SW 1271 (cell line): ENCODE data around the gene NOL4L.
"Not testable (repeated sequence)": the region's sequence is repeated elsewhere in the genome, so short reads cannot be mapped to it uniquely, and the experiment has no call there.

ENCODE experiments used
- DNase-seq, 2 experiments: peaks; one replicate each; lab custom pipeline; 2025; lab: John Stamatoyannopoulos, UW

NOL4L gene

DNA sequence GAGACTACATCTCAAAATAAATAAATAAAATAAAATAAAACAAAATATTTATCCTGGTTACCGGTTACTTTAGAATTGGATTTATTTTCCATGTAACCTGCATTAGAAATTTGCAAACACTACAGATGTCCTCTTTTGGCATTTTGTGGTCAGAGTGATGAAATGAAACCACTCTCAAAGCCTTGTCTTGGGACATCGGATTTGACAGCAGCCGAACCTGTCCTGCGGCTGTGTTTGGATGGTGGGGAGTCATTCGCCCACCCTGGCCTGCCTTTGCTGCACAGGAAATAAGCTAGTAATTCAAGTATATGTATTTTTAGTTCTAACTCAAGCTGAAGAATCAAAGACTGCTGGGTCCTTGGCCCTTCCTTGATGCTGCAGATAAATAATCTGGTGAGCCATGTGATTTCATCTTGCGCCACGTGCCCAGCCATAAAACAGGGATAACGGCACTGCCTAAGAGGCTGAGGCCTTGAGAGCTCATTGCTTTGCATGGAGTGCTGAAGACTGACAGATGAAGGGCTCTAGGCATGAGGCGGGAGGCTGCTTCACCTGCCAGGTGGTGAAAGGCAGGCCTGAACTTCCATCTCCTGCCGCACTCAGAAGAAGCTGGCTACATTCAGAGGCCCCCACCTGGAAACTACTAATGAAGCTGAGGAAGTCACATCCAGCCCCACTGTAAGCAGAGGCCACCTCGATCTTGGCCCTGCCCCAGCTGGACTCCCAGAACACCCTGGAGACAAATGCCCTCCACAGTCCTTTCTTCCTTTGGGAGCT, 76.9 kb downstream of the NOL4L start:
- DNase-seq = no peak

DNA sequence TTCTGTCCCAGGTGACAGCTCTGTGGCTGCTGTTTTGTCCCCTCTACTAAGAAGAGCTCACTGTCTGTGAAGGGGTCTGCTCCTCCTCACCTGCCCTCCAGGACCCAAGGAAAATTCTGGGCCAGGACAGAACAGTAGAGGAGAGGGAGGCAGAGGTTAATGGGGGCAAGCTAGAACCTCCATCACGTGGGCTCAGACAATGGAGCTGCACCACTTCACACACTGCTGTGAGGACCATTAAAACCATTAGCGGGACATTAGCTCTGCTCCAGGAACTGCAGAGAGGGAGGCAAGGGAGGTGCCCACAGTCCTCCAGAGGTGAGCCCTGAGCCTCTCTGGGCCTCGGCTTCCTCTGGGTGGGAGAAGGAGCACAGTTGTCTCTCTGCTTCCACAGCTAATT, 78.4 kb downstream of the NOL4L start:
- DNase-seq = no peak

DNA sequence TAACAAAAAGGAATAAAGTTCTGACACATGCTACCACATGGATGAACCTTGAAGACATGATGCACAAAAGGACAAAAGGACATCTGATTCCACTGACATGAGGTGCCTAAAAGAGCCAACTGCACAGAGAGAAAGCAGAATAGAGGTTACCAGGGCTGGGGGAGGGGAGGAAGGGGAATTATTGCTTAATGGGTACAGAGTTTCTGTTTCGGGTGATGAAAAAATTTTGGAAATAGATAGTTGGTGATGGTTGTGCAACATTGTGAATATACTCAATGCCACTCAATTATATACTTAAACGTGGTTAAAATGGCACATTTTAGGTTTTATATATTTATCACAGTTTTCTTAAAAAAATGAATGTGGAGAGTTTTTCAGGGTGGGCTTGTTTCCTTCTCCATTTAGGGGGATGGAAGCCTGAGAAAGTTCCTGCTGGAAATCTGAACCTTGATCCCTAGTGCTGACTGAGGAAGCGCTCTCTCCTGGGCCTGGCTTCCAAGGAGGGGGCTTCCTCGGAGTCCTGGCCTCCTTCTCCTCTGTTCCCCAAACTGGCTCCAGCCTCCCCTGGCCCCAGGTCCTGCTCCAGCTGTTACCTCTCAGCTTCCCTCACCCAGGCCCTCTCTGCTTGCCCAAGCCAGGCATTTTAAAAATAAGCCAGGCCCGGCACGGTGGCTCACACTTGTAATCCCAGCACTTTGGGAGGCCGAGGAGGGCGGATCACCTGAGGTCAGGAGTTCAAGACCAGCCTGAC, 79.2 kb downstream of the NOL4L start:
- no peak for DNase-seq

DNA sequence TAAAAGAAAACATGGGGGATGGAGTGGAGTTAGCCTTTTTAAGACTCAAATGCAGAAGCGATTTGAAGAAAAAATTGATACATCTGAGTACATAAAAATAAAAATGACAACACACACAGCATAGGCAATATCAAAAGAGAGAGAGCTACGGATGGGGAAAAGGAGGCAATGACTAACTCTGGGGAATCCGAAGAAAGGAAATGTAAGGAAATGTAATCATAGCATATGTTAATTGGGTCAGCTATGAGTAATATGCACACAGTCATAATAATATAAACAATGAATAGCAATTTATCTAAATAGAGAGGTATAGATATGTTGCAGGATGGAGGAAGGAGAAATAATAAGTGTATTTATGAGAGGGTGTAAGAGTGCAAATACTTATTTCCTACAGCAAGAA, 83.4 kb downstream of the NOL4L start:
- DNase-seq = no peak

DNA sequence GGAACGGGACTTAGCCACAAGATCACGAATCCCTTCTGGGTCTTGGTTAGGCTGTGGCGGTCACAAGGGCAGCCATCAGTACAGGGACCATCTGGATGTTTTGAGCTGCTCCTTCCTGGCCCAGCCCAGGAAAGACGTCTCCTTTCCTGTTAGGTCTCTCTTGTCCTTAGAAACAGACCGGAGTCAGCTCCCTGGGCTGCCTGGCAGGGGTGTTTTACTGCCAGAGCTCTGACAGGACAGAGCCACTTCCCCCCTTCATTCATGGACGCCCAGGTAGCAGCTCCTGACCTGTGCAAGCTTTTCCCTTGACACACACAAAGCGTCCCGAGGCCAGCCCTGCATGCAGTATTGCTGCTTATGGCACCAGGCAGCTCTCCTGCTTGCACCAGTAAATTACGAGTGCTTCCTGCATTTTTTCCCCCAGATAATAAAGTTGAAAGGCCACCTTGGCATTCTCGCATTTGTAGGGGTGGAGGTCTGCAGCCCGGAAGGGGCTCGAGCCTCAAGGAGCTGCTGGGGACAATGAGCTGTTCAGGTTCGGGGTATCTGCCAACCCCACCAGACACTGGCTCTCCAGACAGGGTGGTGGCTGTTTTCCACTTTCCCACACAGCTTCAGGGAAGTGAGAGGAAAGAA, 87.4 kb downstream of the NOL4L start:
- no peak for DNase-seq

DNA sequence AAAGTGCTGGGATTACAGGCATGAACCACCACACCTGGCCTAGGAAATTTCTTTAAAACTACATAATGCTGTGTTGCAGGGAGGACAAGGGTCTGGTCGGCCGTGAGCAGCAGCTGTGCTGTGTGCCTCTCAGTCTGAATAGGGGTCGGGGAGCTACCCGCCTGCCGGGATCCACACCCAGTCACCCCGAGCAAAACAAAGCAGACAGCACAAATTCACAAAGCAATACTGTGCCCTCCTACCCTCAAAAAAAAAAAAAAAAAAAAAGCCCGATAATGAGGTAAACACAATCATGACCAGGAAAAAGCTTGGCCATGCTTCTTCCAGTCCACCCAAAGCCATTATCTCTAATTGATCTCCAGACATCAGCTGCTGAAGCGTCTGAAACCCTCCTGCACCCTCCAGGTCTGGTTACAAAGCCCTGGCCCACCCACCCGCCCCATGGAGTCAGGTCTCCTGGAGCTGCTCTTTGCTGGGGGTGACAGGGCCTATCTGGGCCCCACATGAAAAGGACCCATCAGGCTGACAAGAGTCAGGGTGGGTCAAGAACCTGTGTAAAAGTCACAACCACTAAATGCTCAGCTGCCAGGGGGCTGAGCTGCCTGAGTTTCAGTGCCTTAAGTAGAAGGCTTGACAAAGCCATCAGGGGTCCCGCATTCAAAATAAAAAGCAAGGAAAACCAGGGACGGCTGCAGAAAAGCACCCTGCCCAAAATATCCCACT, 88.2 kb downstream of the NOL4L start:
- no peak for DNase-seq

DNA sequence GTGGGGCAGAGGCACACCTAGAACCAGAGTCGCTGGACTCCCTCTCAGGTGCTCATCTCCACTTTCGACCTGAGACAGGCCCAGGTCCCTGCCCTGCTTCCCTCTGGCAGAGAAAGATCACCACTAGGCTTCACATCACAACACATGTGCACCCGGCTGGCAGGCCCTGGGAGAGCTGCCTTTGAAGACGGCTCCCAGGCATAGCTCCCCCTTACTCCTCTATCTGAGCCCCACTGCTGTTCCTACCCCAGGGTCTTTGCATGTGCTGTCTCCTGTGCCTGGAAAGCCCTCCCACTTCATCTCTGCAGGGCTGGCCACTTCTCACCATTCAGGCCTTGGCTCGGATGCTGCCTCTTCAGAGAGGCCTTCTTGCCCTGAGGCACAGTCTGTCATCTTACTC, 89.2 kb downstream of the NOL4L start:
- no peak for DNase-seq

DNA sequence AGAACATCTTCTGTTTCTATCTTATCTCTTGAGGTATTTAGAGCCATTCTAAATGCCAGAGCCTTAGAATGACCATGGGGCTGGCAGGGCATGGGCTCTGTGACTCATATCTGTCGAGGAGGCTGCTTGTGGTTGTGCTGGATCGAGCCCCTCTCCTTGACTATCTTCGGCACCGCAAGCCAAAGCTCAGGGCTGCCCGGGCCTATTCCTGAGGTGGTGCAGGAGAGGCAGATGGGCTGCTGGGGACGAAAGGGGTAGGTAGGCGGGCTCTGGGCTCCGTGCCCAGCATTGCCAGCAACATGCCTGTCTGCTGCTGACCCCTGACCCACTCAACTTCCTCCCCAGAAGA, 89.9 kb downstream of the NOL4L start:
- DNase-seq = no peak

DNA sequence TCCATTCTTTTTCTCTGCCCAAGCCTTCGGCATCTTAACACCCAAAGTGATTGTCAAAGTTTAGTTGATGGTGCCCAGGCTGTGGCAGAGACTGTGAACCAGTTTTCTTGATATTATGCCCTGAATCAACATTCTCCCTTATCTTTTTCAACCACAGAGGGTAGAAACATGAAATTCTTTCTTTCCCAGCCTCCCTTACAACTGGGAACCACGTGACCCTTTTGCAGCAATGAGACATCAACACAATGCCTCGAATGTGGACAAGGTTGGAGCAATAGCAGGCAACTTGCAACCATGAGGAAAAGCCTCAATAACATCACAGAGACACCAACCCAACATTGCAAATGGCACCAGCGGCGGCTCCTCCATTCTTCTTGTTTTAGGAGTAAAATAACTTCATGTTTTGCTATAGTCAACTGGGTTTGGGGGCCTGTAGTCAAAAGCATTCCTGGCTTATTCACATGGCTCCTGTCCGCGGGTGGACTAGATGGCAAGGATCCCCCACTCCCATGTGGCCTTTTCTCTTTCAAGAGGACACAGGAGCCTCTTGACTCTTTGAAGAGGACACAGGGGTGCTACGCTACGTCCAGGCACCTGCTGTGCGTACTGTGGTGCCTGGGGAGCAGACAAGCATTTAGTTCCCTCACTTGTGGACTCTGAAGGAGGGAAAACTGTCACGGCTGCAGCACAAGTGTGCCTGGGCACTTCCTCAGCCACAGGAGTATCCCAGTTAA, 90.5 kb downstream of the NOL4L start:
- DNase-seq = no peak

DNA sequence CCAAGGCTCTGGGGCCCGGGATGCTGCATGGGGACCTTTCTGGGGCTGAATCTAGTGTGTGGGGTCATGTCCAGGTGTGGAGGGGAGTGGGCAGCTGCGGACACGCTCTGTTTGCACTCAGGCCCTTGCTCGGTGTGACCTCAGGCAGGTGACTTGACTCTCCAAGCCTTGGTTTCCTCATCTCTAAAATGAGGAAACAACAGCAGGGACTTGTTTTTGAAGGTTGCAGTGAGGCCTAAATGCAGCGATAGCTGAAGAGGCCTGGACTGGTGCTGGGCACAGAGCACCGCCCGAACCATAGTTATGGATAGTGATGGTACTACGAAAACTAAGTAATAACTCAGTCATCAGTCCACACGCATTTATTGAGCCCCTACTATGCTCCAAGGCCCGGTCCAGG, 91.8 kb downstream of the NOL4L start:
- no peak for DNase-seq

DNA sequence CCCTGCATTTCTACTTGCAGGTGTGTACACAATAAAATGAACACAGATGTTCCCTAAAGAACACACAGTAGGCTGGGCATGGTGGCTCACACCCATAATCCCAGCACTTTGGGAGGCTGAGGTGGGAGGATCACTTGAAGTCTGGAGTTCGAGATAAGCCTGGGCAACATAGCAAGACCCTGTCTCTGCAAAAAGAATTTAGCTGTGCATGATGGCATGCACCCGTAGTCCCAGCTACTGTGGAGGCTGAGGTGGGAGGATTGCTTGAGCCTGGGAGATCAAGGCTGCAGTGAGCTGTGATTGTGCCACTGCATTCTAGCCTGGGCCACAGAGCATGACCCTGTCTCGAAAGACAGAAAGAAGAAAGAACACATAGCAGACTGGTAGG, 93.4 kb downstream of the NOL4L start:
- DNase-seq = not testable (repeated sequence)

DNA sequence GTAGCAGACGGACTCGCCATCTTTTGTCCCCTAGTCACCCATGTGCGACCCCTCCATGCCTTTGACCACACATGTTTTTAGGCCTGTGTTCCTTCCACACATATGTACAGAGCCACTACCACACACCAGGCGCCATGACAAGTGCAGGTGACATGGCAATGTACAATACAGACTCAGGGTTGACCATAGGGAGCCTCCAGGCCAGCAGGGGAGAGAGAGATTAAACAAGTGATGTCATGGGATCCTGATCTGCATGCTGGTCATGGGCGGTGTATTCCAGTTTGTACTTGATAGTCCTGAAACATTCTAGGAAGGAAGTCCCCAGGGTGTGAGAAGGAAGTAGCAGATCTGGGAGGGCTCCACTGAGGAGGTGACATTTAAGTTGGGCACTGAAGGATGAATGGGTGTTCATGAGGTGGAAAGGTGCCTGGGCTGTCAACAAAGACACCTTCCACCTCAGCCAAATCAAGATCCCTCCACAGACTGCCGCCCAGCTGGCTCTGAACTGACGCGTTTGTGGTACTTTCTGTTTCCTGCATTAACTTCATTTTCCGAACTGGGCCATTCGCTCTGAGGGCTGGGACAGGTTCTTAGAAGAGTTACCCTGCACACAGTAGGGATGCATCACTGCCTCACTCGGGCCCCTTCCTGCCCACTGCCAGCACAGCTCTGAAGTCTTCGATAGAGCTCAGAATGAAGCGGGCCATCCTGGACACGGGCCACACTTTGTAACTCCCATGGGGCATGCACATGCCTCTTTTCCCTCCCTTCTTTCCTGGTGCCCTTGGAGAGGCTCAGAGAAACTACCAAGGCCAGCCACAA, 94.0 kb downstream of the NOL4L start:
- DNase-seq = no peak

DNA sequence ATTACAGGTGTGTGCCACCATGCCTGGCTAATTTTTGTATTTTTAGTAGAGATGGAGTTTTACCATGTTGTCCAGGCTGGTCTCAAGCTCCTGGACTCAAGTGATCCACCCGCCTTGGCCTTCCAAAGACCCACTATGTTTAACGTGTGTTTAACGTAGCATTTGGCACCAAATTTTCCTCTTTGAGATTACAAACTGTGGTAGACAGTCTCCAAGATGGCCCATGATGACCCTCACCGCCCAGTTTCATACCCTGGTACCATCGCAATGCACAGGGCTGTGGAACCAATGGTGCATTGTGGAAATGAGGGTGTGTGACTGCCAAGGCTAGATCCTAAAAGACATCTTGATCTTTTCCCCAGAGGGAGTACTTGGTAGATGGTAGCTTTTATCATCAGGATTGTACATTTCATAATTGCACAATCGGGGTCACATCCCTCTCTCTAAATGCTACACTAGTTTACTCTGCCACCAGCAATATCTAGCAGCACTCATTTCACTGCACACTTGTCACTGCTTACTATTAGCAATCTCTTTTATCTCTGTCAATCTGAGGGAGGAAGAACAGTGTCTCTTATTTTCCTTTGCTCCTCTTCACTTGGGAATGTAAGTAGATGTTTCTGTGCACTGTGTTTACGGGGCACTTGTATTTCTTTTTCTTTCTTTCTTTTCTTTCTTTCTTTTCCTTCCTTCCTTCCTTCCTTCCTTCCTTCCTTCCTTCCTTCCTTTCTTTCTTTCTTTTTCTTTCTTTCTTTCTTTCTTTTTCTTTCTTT, 96.9 kb downstream of the NOL4L start:
- no peak for DNase-seq

DNA sequence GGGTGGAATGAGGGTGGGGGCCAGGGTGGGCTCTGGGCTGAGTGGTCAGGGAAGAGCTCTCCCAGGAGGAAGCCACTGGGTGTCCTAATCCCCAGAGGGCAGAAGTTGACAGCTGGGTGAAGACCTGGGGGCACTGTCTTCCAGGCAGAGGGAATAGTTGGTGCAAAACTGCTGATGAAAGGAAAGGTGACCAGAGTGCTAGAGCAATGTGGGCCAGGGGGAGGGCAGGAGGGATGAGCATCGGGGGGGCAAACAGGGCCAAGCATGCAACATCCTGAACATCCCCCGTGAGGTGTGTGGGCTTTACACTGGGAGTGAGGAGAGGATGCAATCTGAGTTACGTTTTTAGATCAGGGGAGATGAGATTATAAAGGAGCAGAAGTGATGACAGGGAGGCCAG, 97.8 kb downstream of the NOL4L start:
- no peak for DNase-seq

DNA sequence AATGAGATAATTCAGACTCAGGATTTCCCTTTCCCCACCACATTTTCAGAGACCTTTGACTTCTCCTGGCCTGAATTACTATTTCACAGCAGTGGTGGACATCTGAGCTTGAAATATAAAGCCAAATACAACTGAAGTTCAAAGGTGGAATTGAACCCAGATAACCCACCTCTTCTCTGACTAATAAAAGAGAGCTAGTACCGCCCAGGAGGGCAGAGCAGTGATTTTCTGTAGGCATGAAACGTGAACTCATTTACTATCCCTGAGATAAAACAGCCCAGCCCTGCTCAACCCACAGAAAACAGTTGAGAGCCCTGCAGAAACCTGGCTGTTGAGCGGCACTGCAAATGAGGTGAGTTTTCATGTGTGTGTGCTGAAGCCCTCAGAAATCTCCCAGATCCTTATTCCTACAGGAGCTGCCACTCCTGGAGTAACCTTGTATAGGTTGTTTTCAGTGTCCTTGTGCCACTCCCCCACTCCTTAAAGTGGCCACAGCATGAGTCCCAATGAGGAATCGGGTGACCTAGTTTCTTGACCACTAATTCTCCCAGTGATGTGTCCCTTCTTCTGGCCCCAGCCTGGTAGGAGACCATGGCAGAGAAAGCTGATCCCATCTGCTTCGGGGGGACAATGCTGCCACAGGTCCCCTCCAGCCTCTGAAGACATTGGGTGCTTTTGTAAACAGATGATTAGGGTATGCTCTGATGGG, 99.2 kb downstream of the NOL4L start:
- no peak for DNase-seq

DNA sequence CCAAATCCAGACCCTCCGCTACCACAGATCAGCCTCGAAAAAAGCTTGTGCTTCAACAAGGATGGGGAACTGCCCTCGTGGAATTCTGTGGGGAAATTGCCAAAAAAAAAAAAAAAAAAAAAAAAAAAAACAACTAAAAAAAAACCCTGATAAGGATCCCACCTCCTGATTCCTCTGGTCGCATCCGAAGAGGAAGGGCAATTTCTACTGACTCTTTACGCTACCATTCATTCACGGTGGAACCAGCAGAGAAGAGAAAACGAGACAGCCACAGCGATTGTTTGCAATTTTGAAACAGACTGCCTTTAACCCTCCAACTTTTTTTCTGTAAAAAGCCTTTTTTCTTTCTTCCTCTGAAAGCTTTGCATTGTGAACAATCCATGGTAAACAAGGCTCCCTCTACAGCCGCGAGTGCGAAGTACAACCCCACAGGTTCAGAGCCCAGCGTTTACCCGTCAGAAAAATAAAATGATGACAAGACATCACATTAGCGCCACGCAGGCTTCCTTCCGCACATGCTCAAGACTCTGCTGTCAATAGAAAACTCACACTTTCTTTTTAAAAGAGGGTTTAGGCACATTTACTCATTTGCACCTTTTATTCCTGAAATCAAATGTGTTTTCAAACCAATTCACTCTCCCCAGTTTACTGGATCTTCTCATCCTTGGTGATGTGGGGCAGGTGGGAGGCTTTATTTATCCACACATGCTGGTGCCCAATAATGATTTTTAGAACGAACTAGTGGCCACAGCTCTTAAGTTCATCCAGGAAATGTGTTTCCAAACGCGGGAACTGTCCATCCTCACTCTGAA, 100.0 kb downstream of the NOL4L start:
- peak; percentile 71 to 96 for DNase-seq

DNA sequence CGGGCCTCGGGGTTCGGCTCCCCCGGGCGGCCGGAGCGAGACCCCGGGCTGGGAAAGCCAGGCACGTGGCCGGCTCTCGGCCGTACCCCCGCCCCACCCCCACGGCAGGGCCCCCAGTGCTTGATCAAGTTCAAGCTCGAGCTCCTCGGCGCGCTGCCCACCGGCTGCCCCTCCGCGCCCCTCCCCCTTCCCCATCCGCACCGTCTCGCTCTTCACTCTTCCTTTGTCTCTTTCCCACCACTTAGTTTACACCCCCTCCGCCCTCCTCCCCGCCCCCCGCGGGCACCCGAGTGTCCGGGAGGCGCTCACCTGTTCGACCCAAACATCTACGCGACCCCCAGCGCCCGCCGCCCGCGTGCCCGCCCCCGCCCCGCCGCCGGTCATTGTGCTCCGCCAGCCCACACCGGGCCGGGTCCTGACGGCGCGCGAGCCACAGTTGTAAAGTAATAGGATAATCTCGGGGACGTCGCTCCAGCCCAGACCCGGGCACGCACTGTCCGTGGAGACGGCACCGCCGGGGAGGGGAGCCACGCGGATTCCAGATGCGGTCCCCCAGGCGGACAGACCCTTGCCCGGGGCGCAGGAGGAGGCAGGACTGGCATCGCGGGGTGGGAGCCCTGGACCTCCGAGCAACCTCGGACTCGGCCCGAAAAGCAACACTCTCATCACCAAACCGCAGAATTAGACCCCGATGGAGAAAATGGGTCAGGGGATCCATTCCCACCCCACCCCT, 100.7 kb downstream of the NOL4L start:
- peak in 1 of 2 experiments; percentile 59 for DNase-seq
